Measurements from ENCODE around the gene STX18. TPM values are rescaled to one million over a fixed set of nuclear protein-coding genes. Genes with fewer than 3 reads are reported as not detected.

STX18 gene
- total and polyA plus RNA-seq, 2 of the 13 experiments (the other 11 are each of a cell fraction or from before 2014, with no cell fraction given) = 23.9 to 37.1 TPM

DNA sequence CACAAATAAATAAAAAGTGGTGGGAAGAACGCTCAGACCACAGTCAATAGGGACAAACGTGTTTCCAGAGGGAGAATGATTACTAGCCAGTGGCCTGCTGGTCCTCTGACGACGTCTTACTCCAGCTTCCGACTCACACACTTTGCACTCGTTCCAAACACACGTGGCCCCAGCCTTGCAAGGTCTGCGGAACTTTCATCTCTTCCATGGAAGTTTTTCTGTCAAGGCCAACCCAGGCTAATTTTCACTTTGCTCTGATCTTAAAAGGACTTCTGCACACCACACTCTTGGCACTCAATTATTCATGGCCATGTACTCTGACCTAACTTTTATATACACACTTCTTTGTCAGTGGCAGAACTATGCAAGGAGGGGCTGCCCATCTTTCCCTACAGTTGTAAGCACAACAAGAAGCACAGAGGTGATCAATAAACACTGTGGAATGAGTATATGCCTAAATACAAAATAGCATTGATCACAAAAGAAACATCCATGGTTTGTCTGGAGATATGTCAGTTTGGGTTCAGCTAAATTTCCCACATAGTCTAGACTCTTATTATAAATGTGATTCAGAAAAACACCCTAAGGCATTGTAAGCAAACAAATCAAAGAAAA lies 69.4 kb downstream of the STX18 start (continued):
- TF ChIP-seq CENPT (CRISPR knock-in tag; IDR thresholded peaks at IDR 0.05; ENCODE audit: low read depth) (no peak), ZNF556 (CRISPR knock-in tag; IDR thresholded peaks at IDR 0.05; ENCODE audit: borderline replicate concordance) (no peak), PCBP2 (optimal IDR thresholded peaks at IDR 0.05; ENCODE audit: low read depth, low read length, poor library complexity, severe bottlenecking) (no peak), ZNF160 (CRISPR knock-in tag; IDR thresholded peaks at IDR 0.05) (no peak), STAG1 (CRISPR knock-in tag; IDR thresholded peaks at IDR 0.05) (no peak), ZMAT3 (CRISPR knock-in tag; conservative IDR thresholded peaks at IDR 0.05) (peak; percentile 57; the same call in 1 of the 2 replicates), RXRA (CRISPR knock-in tag; IDR thresholded peaks at IDR 0.05) (peak; percentile 48; the same call in 1 of the 2 replicates), PITX1 (CRISPR knock-in tag; IDR thresholded peaks at IDR 0.05) (peak; percentile 63; the same call in 1 of the 2 replicates), SNRNP70 (IDR thresholded peaks at IDR 0.05; ENCODE audit: low read depth, low read length) (no peak), ZNF333 (CRISPR knock-in tag; IDR thresholded peaks at IDR 0.05; ENCODE audit: borderline replicate concordance) (no peak), RFX3 (CRISPR knock-in tag; IDR thresholded peaks at IDR 0.05) (no peak), HOXD1 (CRISPR knock-in tag; IDR thresholded peaks at IDR 0.05) (no peak), ZBTB21 (CRISPR knock-in tag; IDR thresholded peaks at IDR 0.05) (no peak), HBP1 (CRISPR knock-in tag; IDR thresholded peaks at IDR 0.05; ENCODE audit: low read depth) (no peak), ZNF318 (CRISPR knock-in tag; IDR thresholded peaks at IDR 0.05) (no peak), HMGA1 (CRISPR knock-in tag; conservative IDR thresholded peaks at IDR 0.05) (no peak), ZNF256 (CRISPR knock-in tag; conservative IDR thresholded peaks at IDR 0.05) (no peak), MIER2 (CRISPR knock-in tag; IDR thresholded peaks at IDR 0.05) (0 out of 2 replicates have a peak, but pooled peaks have one; percentile 22)
- TF ChIP-seq, protein P1, sequence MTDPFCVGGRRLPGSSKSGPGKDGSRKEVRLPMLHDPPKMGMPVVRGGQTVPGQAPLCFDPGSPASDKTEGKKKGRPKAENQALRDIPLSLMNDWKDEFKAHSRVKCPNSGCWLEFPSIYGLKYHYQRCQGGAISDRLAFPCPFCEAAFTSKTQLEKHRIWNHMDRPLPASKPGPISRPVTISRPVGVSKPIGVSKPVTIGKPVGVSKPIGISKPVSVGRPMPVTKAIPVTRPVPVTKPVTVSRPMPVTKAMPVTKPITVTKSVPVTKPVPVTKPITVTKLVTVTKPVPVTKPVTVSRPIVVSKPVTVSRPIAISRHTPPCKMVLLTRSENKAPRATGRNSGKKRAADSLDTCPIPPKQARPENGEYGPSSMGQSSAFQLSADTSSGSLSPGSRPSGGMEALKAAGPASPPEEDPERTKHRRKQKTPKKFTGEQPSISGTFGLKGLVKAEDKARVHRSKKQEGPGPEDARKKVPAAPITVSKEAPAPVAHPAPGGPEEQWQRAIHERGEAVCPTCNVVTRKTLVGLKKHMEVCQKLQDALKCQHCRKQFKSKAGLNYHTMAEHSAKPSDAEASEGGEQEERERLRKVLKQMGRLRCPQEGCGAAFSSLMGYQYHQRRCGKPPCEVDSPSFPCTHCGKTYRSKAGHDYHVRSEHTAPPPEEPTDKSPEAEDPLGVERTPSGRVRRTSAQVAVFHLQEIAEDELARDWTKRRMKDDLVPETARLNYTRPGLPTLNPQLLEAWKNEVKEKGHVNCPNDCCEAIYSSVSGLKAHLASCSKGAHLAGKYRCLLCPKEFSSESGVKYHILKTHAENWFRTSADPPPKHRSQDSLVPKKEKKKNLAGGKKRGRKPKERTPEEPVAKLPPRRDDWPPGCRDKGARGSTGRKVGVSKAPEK (CRISPR knock-in tag; IDR thresholded peaks at IDR 0.05; ENCODE audit: borderline replicate concordance) = no peak

Data from HepG2 (cell line).